ENCODE results near the gene LRRC51. TPM values are rescaled to one million over a fixed set of nuclear protein-coding genes. Genes with fewer than 3 reads are reported as not detected.

Gene LRRC51
- total and polyA plus RNA-seq, 2 donors (not counting 1 experiment from before 2014, with no cell fraction given), result 1.4 to 7.7 TPM

GRCh38 chr11:72041364-72042063, 39.1 kb upstream of the LRRC51 start:
- intact Hi-C loops (cut with micrococcal nuclease), result loop anchor here (1.0 to 5.0 kb wide), 5 partner anchors 39 to 181 kb away; partner anchors contain the start of genes ANAPC15, LRRC51, NUMA1 and XNDC1N
- no peaks in the 10 kb centered on the region for H3K27me3 ChIP-seq (replicated peaks in 1 of 4; ENCODE audit: control extremely low read depth in 1 of 4, control insufficient read depth in 3 of 4, insufficient read depth in 4 of 4, low read length in 3 of 4)
- DNase-seq, result peak; percentile 70
- no peaks in the 10 kb centered on the region for H3K9me3 ChIP-seq (ENCODE audit: control extremely low read depth in 1 of 3, control insufficient read depth in 2 of 3, insufficient read depth in 1 of 3, low read length in 2 of 3)
- Mint-ChIP-seq H3K27me3 (no peaks in the 10 kb centered on the region), H3K9me3 (ENCODE audit: insufficient read depth) (no peaks in the 10 kb centered on the region), H3K4me3 (no peak overlapping the region), H3K4me1 (peaks cover 25% of the 10 kb centered on the region), H3K27ac (no peak overlapping the region)
- peak overlapping the region; percentile 98 for H2AFZ ChIP-seq (ENCODE audit: insufficient read depth, low read depth, low read length, poor library complexity, severe bottlenecking)
- peaks cover 13% of the 10 kb centered on the region for H4K20me1 ChIP-seq (ENCODE audit: control insufficient read depth, insufficient read depth, low read length, poor library complexity, severe bottlenecking)
- ChIA-PET POLR2A (interaction anchor here (0.7 to 1.4 kb wide), 3 partner anchors 32 to 71 kb away, joined by 3 to 6 read pairs (median 4); partner anchors contain the start of gene ANAPC15), CTCF (interaction anchor here (2.1 to 8.5 kb wide), 3 partner anchors 14 to 102 kb away, joined by 5 to 117 read pairs (median 12); no protein-coding TSS in a partner anchor)
- H3K4me3 ChIP-seq (ENCODE audit: control extremely low read depth in 1 of 5, extremely low read depth in 1 of 5, insufficient read depth in 1 of 5, low read depth in 2 of 5, low read length in 4 of 5), result peak overlapping the region; percentile 72 to 86 (median 83)
- H3K4me1 ChIP-seq (ENCODE audit: control insufficient read depth in 2 of 2, insufficient read depth in 2 of 2, low read length in 2 of 2), result peaks cover 44 to 53% of the 10 kb centered on the region in 2 donors
- H3K79me2 ChIP-seq (ENCODE audit: control insufficient read depth, insufficient read depth, low read length), result peaks cover 100% of the 10 kb centered on the region
- WGBS (ENCODE audit: insufficient coverage), result 5% methylated on average over 21 of the region's 23 CpGs
- H3K9ac ChIP-seq (ENCODE audit: low read length), result peak overlapping the region; percentile 94
- H3K36me3 ChIP-seq (replicated peaks in 1 of 2; ENCODE audit: control extremely low read depth in 1 of 2, control insufficient read depth in 1 of 2, extremely low read depth in 1 of 2, insufficient read depth in 2 of 2, low read length in 1 of 2), result peaks cover 1 to 2% of the 10 kb centered on the region in 2 experiments
- H3K4me2 ChIP-seq (replicated peaks; ENCODE audit: low read depth, low read length, poor library complexity, severe bottlenecking), result peak overlapping the region; percentile 90
- peak overlapping the region; percentile 72 to 92 for H3K27ac ChIP-seq (ENCODE audit: low read length in 2 of 2)
- TF ChIP-seq CTCF (IDR thresholded peaks at IDR 0.05) (no peak), EZH2 (IDR thresholded peaks at IDR 0.05; ENCODE audit: borderline replicate concordance, insufficient read depth, low read depth, low read length, poor library complexity, severe bottlenecking) (no peak)
- peak; percentile 48 for ATAC-seq (ENCODE audit: low read depth)
